Adrenal gland (tissue), 12 donors: ENCODE results near the gene EVA1C. TPM values are rescaled to one million over a fixed set of nuclear protein-coding genes. Genes with fewer than 3 reads are reported as not detected.
A peak's percentile ranks its signal among the peaks of the same experiment; 100 is the strongest.

ENCODE experiments used
- DNase-seq, 7 donors: peaks; one replicate each; pipeline ENCODE4 v3.0.0-alpha.2; 2019 to 2020
- H3K27ac ChIP-seq, 5 donors: fragments of 200-600 bp; sonication (generic) in 4 of 5; 1 replicate in 3 of 5; 2 replicates in 2 of 5; pipeline versions ENCODE4 v1.5.1 to v1.8.0; 2016 to 2020; ENCODE audit warnings: mild to moderate bottlenecking in 1 of 5
- H3K27me3 ChIP-seq: fragments of 200-600 bp; 2 replicates; pipeline ENCODE4 v1.8.0; 2021
- H3K36me3 ChIP-seq, 2 donors: fragments of 200-600 bp; replicated peaks in 1 of 2; 1 replicate in 1 of 2; 2 replicates in 1 of 2; pipeline versions ENCODE4 v1.5.1 to v1.8.0; 2018 to 2022
- H3K4me1 ChIP-seq, 2 donors: fragments of 200-600 bp; replicated peaks in 1 of 2; 1 replicate in 1 of 2; 2 replicates in 1 of 2; pipeline versions ENCODE4 v1.5.1 to v1.8.0; 2018 to 2021
- H3K4me3 ChIP-seq, 4 donors: fragments of 200-600 bp; sonication (generic) in 3 of 4; one replicate each; pipeline ENCODE4 v1.5.1; 2016 to 2018
- H3K9me3 ChIP-seq, 3 donors: fragments of 200-600 bp; sonication (generic) in 1 of 3; replicated peaks in 1 of 3; 1 replicate in 2 of 3; 2 replicates in 1 of 3; pipeline versions ENCODE4 v1.5.1 to v1.8.0; 2016 to 2021
- CTCF ChIP-seq, 6 experiments: fragments of 450-650 bp in 4 of 6; fragments of 200-600 bp in 2 of 6; sonication (generic) in 1 of 6; IDR thresholded peaks; 1 replicate in 5 of 6; 2 replicates in 1 of 6; pipeline versions ENCODE4 v1.5.1 to v1.8.0; 2016 to 2021; ENCODE audit warnings: antibody characterized with exemption in 6 of 6, mild to moderate bottlenecking in 2 of 6, moderate library complexity in 1 of 6
- POLR2A ChIP-seq, 2 donors: fragments of 450-650 bp; IDR thresholded peaks; one replicate each; pipeline ENCODE4 v1.6.1; 2017; ENCODE audit warnings: antibody characterized with exemption in 2 of 2, mild to moderate bottlenecking in 2 of 2, moderate library complexity in 1 of 2
- WGBS, 4 donors: extraction: QIAGEN DNeasy Blood & Tissue Kit in 2 of 4; methylation state at CpG; one replicate each; pipeline versions ENCODE4 v1.1.5 to v1.1.7; 2013 to 2017; 5-methylcytosine and 5-hydroxymethylcytosine counted together
- intact Hi-C, 2 donors: fragments of 100-400 bp; cut with DNase I; formaldehyde crosslinking; loops; one replicate each; pipeline versions ENCODE4 v1.14.1 to v1.15.0; 2022 to 2023
- polyA plus RNA-seq, 3 donors: library from polyadenylated mRNA; stranded (reverse); fragments of 200-250 nt in 2 of 3; fragments of 350-450 nt in 1 of 3; fragmentation: Illumina TruSeq in 1 of 3; extraction: RNeasy Lipid Tissue Mini Kit (QIAGEN cat#74804) in 1 of 3; gene quantifications; one replicate each; pipeline ENCODE4 v1.2.3, GENCODE V29; 2013 to 2014
- total RNA-seq, 9 donors: library from RNA; depleted of rRNA in 4 of 9; stranded (reverse); fragments of >200 nt in 4 of 9; fragments of 120-200 nt in 1 of 9; fragmentation: NEBNext Ultra II Directional in 1 of 9; extraction: Animal tissue kit (Norgen Biotek cat#: 25700) in 1 of 9; gene quantifications; one replicate each; pipeline versions ENCODE4 v1.1.0 to v1.2.4, GENCODE V29; 2013 to 2023
- donor health status: healthy with polysubstance abuse.
- donor health status: Bipolar disorder and iron deficiency.
- donor health status: DM: yes; HTN: yes; CAD: no.
- donor health status: DM: no; HTN: no; CAD: no.
- donor health status: DM: no; HTN: no; CAD: no.
- donor health status: DM: yes; HTN: yes; CAD: no.

Gene EVA1C
- total and polyA plus RNA-seq, 12 donors: 0.94 to 33.2 (median 12.1) TPM

- peak within 1 kb of the TSS; percentile 30 to 84 (median 67) for H3K27ac ChIP-seq
- peak; percentile 86 to 95 (median 93) for DNase-seq
- WGBS, 4 donors: 3 to 7% (median 5%) methylated on average over 11 to 59 of the region's 59 CpGs
- no peaks in the 10 kb centered on the region for H3K27me3 ChIP-seq
- peaks cover 9 to 19% of the 10 kb centered on the region in 2 donors for H3K4me1 ChIP-seq
- no peaks in the 10 kb centered on the region for H3K36me3 ChIP-seq
- H3K4me3 ChIP-seq: peak within 1 kb of the TSS; percentile 61 to 86 (median 78)
- intact Hi-C loops: no loop called here
- H3K9me3 ChIP-seq: no peaks in the 10 kb centered on the region
- peak; percentile 45 to 64 for TF ChIP-seq POLR2A (IDR thresholded peaks at IDR 0.05)
- no peak for TF ChIP-seq CTCF (IDR thresholded peaks at IDR 0.05)
These were observed 19.4 kb upstream of the EVA1C start, which contains the start of gene URB1 for GRCh38 chr21:32392880-32393676. URB1 (minus strand) TSS chr21:32393012; CDS start chr21:32392910, 102 bp downstream.

- H3K27ac ChIP-seq: peak overlapping the region in 1 of 5 donors; percentile 84
- no peaks in the 10 kb centered on the region for H3K36me3 ChIP-seq
- intact Hi-C loops: no loop called here
- no peak for TF ChIP-seq CTCF (IDR thresholded peaks at IDR 0.05)
- no peak for TF ChIP-seq POLR2A (IDR thresholded peaks at IDR 0.05)
- H3K27me3 ChIP-seq: no peaks in the 10 kb centered on the region
- DNase-seq: no peak
- WGBS, 4 donors: 51 to 59% (median 55%) methylated on average over 9 of the region's 9 CpGs
- no peaks in the 10 kb centered on the region for H3K9me3 ChIP-seq
- peak overlapping the region in 3 of 4 donors; percentile 61 to 86 (median 77) for H3K4me3 ChIP-seq
- peaks cover 9 to 19% of the 10 kb centered on the region in 2 donors for H3K4me1 ChIP-seq
These were observed 18.9 kb upstream of the EVA1C start for GRCh38 chr21:32393677-32394001.

GRCh38 chr21:32403201-32403777, 9.2 kb upstream of the EVA1C start:
- WGBS, 4 donors: 10 to 14% (median 13%) methylated on average over 5 of the region's 5 CpGs
- H3K27me3 ChIP-seq: no peaks in the 10 kb centered on the region
- intact Hi-C loops: loop anchor here in 1 of 2 donors (10.0 kb wide), 1 partner anchor 192 kb away; no protein-coding TSS in a partner anchor
- peaks cover 0 to 3% of the 10 kb centered on the region in 2 donors for H3K4me1 ChIP-seq
- TF ChIP-seq POLR2A (IDR thresholded peaks at IDR 0.05) (no peak), CTCF (IDR thresholded peaks at IDR 0.05) (peak; percentile 54 to 74 (median 68))
- H3K27ac ChIP-seq: no peak overlapping the region
- no peaks in the 10 kb centered on the region for H3K36me3 ChIP-seq
- DNase-seq: peak; percentile 57 to 81 (median 69)
- no peak overlapping the region for H3K4me3 ChIP-seq
- H3K9me3 ChIP-seq: no peaks in the 10 kb centered on the region

GRCh38 chr21:32406405-32406804, 6.1 kb upstream of the EVA1C start:
- H3K4me1 ChIP-seq: peaks cover 0 to 11% of the 10 kb centered on the region in 2 donors
- no peaks in the 10 kb centered on the region for H3K9me3 ChIP-seq
- TF ChIP-seq CTCF (IDR thresholded peaks at IDR 0.05): no peak
- no peak for TF ChIP-seq POLR2A (IDR thresholded peaks at IDR 0.05)
- intact Hi-C loops: loop anchor here in 1 of 2 donors (10.0 kb wide), 1 partner anchor 188 kb away; no protein-coding TSS in a partner anchor
- WGBS, 4 donors: 61 to 66% (median 65%) methylated on average over 4 to 6 of the region's 6 CpGs
- H3K27ac ChIP-seq: no peak overlapping the region
- no peak overlapping the region for H3K4me3 ChIP-seq
- no peaks in the 10 kb centered on the region for H3K27me3 ChIP-seq
- no peaks in the 10 kb centered on the region for H3K36me3 ChIP-seq
- peak in 2 of 7 donors; percentile 9 to 46 for DNase-seq
